ENCODE data around the gene NAPG.
"Not testable (repeated sequence)": the region's sequence is repeated elsewhere in the genome, so short reads cannot be mapped to it uniquely, and the experiment has no call there.

Gene NAPG

DNA sequence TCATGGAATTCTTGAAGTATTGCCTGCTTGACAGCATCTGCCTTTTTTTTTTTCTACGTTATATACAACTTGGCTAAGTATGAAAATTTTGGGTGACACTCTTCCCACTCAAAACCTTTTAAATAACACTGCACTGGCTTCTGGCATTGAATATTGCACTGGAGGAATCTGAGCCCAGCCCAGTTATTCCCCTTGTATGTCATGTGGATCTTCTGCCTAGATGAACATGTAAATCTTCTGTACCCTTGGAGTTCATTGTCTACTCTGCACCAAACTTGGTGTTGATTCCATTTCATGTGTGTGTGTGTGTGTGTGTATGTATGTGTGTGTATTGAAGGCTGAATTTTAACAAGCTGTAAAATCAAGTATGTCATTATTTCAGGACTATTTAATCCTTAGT is 59.4 kb downstream of the NAPG start:
- no peak for DNase-seq

DNA sequence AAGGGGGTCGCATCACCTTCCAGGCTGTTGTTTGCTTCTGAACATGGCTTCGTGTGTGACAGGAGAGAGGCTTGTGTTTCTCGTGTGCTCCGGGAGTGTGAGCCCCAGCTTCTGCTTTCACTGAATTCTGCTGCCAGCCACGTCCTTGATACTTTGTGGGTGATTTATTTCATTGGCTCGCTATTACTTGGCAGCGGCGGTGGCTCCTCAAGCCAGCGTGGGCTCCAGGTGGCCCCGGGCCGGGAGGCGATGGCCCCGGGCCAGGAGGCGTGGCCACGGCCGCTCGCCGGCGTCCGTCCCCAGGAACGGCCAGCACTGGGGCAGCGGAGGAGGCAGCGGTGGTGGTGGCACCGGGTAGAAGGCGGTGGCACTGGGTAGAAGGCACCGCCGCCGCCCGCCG is 63.1 kb downstream of the NAPG start:
- DNase-seq: no peak

DNA sequence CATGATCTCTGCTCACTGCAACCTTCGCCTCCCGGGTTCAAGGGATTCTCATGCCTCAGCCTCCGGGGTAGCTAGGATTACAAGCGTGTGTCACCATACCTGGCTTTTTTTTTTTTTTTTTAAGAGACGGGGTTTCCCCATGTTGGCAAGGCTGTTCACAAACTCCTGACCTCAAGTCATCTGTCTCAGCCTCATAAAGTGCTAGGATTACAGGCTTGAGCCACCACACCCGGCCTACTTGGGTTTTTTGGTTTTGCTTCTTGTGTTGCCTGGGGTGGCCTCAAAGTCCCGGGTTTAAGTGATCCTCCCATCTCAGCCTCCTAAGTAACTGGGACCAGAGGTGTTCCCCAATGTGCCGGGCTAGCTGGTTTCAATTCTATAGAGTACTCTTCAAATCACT is 64.6 kb downstream of the NAPG start:
- no peak for DNase-seq

DNA sequence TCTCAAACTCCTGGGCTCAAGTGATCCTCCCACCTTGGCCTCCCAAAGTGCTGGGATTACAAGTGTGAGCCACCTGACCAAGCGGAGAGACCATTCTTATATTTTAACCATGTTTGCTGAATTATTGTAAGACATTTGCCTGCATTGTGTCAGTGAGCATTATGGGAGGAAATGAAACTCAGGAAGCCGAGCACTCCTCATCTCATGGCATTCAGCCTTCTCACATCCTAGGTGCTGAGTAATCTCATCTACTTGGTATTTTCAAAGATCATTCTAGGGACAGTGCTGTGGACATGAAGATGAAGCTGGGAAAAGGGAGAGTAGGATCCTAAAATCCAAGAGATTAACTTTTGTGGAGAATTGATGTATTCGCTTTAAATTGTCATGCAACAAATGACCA is 66.1 kb downstream of the NAPG start:
- DNase-seq: no peak

DNA sequence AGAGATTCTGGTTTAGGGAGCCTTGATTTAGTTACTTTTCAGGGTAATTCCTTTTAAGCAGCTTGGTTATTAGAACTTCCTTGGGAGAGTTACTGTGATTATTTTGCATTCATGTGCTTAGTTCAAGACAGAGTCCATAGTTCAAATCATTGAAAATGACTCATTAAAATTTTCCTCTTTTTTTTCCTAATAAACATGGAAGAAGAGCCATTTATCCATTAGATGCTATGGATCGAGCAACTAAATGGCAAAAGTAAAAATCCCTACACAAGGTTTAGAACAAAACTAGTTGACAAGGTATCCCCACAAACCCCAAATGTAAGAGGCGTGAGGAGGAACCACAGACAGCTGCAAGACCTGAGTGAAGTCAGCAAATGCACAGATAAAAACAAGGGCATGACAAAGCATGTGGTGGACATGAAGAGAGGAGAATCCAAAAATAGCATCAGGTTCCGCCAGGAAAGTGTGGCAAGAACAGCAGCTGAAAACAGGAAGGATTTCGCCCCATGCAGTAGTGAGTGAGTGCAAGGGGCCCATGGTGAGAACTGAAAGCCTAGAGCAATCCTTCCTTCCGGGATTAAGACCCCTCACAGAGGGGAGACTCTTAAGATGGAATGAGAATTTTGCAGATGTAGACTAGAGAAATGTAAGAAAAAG is 67.7 kb downstream of the NAPG start:
- DNase-seq: not testable (repeated sequence)

DNA sequence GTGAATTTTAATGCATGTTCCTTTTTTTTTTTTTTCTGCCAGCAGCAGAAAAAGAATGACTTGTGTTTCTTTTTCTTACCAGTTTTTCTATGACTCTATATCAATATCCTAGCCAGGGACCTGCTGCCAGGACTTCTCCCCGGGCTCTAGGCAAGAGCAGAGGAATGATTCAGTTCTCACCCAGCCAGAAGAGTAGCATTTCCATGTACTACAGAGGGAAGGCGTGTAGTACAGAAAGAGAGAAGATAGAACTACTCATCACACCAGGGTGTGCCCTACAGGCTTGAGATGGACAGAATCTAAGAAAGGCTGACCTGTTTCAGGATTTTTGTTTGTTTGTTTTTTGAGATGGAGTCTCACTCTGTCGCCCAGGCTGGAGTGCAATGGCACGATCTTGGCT is 70.1 kb downstream of the NAPG start:
- DNase-seq: not testable (repeated sequence)

DNA sequence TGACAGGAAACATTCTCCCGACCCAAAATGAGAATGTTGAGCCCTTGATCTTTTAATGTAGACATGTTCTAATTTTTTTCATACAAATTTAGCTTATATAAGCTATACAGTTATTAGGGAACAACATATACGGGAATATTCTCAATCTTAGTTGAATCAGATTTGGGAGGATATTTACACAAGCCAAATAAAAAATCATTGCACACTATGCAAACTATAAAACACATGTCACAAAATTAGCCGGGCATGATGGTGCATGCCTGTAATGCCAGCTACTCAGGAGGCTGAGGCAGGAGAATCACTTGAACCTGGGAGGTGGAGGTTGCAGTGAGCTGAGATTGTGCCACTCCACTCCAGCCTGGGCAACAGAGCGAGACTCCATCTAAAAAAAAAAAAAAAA is 71.9 kb downstream of the NAPG start:
- DNase-seq: not testable (repeated sequence)

DNA sequence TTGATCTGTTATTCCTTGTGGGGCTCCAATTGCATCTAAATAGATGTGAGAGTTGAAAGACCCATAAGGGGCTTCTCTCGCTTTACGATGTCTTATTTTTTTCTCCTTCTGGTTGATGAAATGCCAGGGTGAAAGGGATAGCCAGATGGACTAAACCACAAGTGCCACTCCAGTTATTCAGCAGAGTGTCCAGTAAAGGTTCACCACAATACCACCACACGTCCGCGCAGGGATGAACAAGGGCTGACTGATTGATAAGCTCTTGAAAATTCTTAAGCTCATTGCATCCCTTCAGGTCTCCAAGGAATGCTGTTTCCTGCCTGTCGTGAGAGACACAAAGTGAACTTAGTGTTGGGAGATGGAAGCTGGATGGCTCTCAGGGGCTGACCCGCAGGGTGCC is 74.9 kb downstream of the NAPG start:
- not testable (repeated sequence) for DNase-seq
